ENCODE results near the gene ACAP2. TPM values are rescaled to one million over a fixed set of nuclear protein-coding genes. Genes with fewer than 3 reads are reported as not detected.

The ACAP2 gene
- total RNA-seq, 1 donor from 2014 or later: 59.4 TPM

GRCh38 chr3:195271410-195272243 lies 171.2 kb downstream of the ACAP2 start:
- DNase-seq (ENCODE audit: extremely low spot score in 2 of 2): no peak
- H3K4me1 ChIP-seq: peaks cover 28% of the 10 kb centered on the region
- H3K4me3 ChIP-seq: peak overlapping the region; percentile 71 to 76
- H3K36me3 ChIP-seq: no peaks in the 10 kb centered on the region
- intact Hi-C loops (cut with DNase I): loop anchor here (2.0 to 10.0 kb wide), 2 partner anchors 173 to 251 kb away; partner anchors contain the start of gene ACAP2
- H3K27me3 ChIP-seq: no peaks in the 10 kb centered on the region
- no peaks in the 10 kb centered on the region for H3K9me3 ChIP-seq
- no peak for TF ChIP-seq POLR2A (IDR thresholded peaks at IDR 0.05)
- TF ChIP-seq CTCF (IDR thresholded peaks at IDR 0.05): peak; percentile 91 to 97 (median 96)
- peak; percentile 62 to 74 for TF ChIP-seq POLR2AphosphoS5 (IDR thresholded peaks at IDR 0.05; ENCODE audit: insufficient read depth in 1 of 2, low read depth in 1 of 2)
- peak overlapping the region; percentile 85 for H3K27ac ChIP-seq

- H3K36me3 ChIP-seq: no peaks in the 10 kb centered on the region
- H3K9me3 ChIP-seq: no peaks in the 10 kb centered on the region
- peak within 1 kb of the TSS; percentile 71 to 76 for H3K4me3 ChIP-seq
- intact Hi-C loops (cut with DNase I): loop anchor here (2.0 to 10.0 kb wide), 2 partner anchors 174 to 252 kb away; partner anchors contain the start of gene ACAP2
- H3K27ac ChIP-seq: peak within 1 kb of the TSS; percentile 85
- DNase-seq (ENCODE audit: extremely low spot score in 2 of 2): no peak
- peaks cover 28% of the 10 kb centered on the region for H3K4me1 ChIP-seq
- TF ChIP-seq CTCF (IDR thresholded peaks at IDR 0.05): peak in 2 of 3 experiments; percentile 27 to 72
- TF ChIP-seq POLR2A (IDR thresholded peaks at IDR 0.05): no peak
- H3K27me3 ChIP-seq: no peaks in the 10 kb centered on the region
Measured at GRCh38 chr3:195270817-195271409, 171.9 kb downstream of the ACAP2 start, which contains the start of gene XXYLT1. TSS of gene XXYLT1 (minus strand) at chr3:195271159. CDS start at chr3:195271058, 101 bp downstream.

- Histone ChIP-seq H3K4me3 (peak overlapping the region; percentile 71 to 76), H3K9me3 (no peaks in the 10 kb centered on the region), H3K27me3 (no peaks in the 10 kb centered on the region), H3K36me3 (no peaks in the 10 kb centered on the region), H3K4me1 (peaks cover 28% of the 10 kb centered on the region), H3K27ac (peak overlapping the region; percentile 85)
- DNase-seq (ENCODE audit: extremely low spot score in 2 of 2): no peak
- intact Hi-C loops (cut with DNase I): loop anchor here (2.0 to 10.0 kb wide), 2 partner anchors 175 to 253 kb away; partner anchors contain the start of gene ACAP2
- TF ChIP-seq POLR2A (IDR thresholded peaks at IDR 0.05) (no peak), POLR2AphosphoS5 (IDR thresholded peaks at IDR 0.05; ENCODE audit: insufficient read depth in 1 of 2, low read depth in 1 of 2) (no peak), CTCF (IDR thresholded peaks at IDR 0.05) (no peak)
Measured at GRCh38 chr3:195270079-195270816, 172.6 kb downstream of the ACAP2 start.

- Histone ChIP-seq H3K4me3 (peak overlapping the region; percentile 71 to 76), H3K9me3 (no peaks in the 10 kb centered on the region), H3K36me3 (no peaks in the 10 kb centered on the region), H3K4me1 (peaks cover 28% of the 10 kb centered on the region), H3K27me3 (no peaks in the 10 kb centered on the region), H3K27ac (peak overlapping the region; percentile 85)
- no peak for TF ChIP-seq CTCF (IDR thresholded peaks at IDR 0.05)
- TF ChIP-seq POLR2AphosphoS5 (IDR thresholded peaks at IDR 0.05; ENCODE audit: insufficient read depth in 1 of 2, low read depth in 1 of 2): no peak
- no peak for TF ChIP-seq POLR2A (IDR thresholded peaks at IDR 0.05)
- intact Hi-C loops (cut with DNase I): loop anchor here (2.0 to 10.0 kb wide), 2 partner anchors 175 to 253 kb away; partner anchors contain the start of gene ACAP2
- no peak for DNase-seq (ENCODE audit: extremely low spot score in 2 of 2)
Measured at GRCh38 chr3:195269375-195270078, 173.3 kb downstream of the ACAP2 start.

Data from vagina (tissue), 2 donors.